NCI-H524 treated with DMSO at 0.1 percent for 48 hours (cell line): ENCODE data around the gene SLX4IP.
"Not testable (repeated sequence)": the region's sequence is repeated elsewhere in the genome, so short reads cannot be mapped to it uniquely, and the experiment has no call there.

ENCODE experiments used
- DNase-seq: peaks from one replicate; lab custom pipeline; 2025; lab: John Stamatoyannopoulos, UW

SLX4IP gene

DNA sequence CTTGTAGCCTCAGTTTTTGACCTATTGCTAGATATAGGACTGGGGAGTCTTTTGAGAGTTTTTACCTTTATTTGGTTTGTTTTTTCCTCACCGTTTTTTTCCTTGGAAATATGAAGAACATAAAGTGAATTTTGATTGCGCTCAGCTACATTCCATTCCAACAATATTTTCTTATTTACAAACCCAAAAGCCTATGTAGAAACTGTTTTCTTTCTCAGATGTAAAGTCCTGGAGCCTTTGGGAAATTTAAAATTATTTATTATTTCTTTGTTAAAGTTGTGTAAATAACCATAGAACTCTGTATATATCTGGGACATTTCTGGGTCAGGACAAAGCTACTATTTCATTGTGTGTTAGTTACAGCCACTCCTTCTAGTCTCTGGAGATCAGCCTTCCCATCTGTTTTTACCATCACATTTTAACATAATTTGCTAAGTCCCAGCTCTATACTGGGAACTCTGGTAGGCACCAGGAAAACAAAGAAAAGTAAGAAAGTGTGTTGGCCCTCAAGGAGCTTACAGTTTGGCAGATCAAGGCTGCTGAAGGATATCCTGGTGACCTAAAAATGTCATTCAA lies 169.8 kb downstream of the SLX4IP start:
- no peak for DNase-seq

- DNase-seq, result no peak
These were observed 170.6 kb downstream of the SLX4IP start for GRCh38 chr20:10605547-10606195.

- no peak for DNase-seq
These were observed 174.2 kb downstream of the SLX4IP start for GRCh38 chr20:10609276-10609675.

- no peak for DNase-seq
These were observed 174.7 kb downstream of the SLX4IP start for GRCh38 chr20:10609770-10610169.

DNA sequence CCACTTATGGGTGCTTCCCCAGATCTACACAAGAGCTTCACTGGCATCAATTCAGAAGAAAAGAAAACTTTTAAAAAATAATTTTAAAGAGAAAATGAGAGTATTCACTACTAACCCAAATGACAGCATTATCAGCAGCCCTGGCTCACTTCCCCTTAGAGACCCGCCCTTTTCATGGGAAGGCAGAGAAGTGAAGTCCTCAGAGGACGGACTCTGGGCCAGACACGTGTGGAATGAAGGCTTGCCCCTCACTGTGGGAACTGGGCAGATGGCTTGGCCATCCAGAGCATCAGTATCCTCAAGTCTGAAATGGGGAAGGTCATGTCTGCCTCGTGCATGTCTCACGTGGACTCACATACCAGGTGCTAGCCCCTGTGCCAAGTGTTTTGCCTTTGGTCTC lies 175.1 kb downstream of the SLX4IP start:
- DNase-seq, result no peak

DNA sequence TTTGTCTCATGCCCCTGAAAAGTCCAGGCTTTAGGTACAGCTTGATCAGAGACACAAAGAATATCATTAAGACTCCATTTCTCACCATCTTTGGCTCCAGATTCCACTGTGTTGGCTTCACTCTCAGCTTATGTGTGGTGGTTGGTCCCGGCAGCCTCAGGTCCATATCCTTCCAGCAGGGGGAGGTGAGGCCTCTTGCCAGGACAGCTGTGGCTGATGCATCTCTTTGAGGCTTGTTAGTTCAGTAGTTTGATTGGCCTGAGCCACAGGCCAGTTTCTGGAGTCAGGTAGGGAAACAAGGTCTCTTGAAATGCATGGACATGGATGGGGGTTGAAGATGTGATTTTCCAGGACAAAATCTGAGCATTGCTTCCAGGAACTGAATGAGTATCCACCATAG lies 176.3 kb downstream of the SLX4IP start:
- DNase-seq, result no peak

DNA sequence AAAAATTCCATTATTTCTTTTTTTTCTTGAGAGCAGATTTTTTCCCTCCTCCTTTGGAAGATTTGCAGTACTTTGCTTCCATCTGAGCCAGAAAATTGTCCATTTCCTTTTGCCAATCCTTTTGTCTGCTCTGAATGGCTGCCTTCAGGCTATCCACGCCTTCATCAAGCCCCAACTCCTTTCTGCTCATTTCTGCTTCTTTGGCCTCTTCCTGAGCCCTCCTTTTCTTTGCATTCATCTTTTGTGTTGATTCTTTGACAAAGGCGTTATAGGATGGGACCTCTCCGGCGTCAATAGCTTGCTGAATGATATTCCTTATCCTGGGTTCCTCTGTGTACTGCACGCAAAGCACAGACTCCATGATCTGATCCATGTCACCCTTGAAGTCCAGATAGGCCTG lies 178.3 kb downstream of the SLX4IP start:
- not testable (repeated sequence) for DNase-seq

GRCh38 chr20:10613911-10614310 lies 178.8 kb downstream of the SLX4IP start:
- DNase-seq, result no peak

DNA sequence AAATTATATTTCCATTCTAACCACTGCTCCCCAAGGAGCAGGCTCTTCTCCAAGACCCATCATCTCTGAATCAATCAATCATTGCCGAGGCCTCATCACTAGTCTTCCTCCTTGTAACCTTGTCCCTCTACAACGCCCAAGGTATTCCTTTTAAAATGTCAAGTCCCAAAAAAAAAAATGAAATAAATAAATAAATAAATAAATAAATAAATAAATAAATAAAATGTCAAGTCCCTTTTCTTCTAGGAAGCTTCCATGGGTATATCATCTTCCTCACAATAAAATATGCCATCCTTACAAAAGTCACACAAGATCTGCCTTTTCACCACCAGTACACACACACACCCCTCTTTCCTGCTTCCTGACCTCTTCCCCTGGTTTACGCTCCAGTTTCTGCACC lies 181.1 kb downstream of the SLX4IP start:
- no peak for DNase-seq

- DNase-seq, result not testable (repeated sequence)
These were observed 182.5 kb downstream of the SLX4IP start for GRCh38 chr20:10617549-10618133.

DNA sequence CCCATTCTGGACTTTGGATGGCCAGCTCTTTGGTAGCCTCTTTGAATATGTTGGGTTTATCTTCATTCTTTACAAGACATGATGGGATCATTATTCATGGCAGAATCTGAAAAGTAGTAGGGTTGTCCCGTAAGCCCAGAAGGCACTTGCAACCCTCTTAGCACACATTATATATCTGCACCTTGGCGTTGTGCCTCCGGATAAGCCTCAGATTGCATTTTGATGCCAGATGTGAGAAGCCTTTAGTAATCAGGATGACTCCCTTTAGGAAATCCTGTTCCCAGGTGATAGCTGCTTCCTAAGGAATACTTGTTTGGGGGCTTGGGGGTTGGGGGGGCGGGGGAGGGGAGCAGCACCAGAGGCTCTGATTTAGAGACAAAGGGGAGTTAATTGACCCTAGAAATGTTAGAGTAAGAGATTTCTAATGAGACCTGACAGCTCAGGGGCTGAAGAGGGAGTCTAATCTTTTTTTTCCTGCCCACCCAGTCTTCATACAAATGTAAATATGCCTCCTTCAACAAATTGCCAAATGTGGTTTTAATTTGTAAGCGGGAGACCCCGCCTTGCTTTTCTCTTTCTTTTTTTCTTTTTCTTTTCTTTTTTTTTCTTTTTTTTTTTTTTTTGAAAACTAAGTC lies 183.6 kb downstream of the SLX4IP start:
- no peak for DNase-seq

- no peak for DNase-seq
These were observed 184.3 kb downstream of the SLX4IP start for GRCh38 chr20:10619427-10619826.

GRCh38 chr20:10621149-10621548 lies 186.0 kb downstream of the SLX4IP start:
- DNase-seq, result no peak

DNA sequence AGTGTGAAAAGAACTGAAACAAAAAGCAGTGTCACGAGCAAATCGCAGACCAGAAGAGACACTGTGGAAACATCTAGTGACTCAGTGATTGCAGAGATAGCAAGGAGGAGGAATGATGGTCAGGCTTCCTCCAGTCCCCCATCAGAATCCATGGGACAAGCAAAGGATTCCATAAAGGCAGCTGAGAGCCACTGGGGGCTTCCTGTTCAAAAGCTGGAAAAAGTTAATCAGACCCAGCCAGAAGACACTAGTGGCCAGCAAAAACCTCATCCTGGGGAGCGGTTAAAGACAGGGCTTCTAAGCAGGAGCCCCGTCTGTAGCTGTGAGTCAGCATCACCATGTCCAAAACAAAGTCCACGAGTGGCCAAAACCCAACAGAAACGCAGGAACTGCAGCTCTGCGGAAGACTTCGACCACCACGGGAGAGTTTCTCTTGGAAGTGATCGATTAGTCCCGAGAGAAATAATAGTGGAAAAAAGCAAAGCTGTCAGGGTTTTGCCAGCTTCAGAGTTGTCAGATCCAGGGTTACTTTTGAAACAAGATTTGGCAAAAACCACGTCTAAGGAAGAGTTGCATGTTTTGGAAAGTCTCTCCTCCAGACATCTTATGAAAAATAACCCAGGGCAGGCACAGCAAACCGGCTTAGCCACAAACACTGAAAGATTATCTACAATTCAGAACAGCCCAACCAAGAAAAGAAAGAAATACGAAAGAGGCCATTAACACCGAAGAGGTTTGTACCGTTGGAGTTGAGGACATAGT lies 187.7 kb downstream of the SLX4IP start:
- no peak for DNase-seq

GRCh38 chr20:10625641-10626040 lies 190.5 kb downstream of the SLX4IP start:
- DNase-seq, result no peak

- DNase-seq, result no peak
These were observed 191.8 kb downstream of the SLX4IP start for GRCh38 chr20:10626896-10627295.

DNA sequence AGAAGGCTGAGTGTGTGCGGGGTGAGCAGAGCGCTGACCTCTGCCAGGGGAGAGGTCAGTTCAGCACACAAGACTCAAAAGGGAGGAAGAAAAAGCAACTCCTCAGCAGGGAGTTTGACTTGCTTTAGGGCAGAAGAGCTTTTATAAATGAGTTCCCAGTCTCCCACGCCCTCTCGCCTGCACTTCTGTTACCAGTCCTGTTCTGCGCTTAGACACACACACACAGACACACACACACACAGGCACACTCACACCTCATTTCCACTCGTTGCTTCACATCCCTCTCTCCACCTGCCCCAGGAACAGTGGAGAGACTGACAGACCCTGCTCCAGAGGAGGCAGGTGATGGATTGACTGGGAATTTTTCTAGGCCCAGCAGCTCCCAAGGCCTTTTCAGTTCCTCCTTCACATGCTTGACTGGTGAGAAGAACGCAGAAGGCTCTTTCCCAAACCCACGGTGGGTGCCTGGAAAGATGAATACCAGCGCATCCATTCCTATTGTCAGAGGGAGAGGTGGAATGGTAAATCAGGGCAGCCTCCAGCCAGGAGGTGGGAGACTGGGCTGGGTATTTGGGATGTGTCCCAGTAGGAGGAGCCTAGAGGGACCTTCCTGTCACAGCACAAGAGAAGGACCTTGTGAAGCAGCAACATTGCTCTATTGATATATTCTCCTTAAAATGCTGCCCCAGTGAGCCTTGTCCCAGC lies 195.0 kb downstream of the SLX4IP start:
- no peak for DNase-seq

DNA sequence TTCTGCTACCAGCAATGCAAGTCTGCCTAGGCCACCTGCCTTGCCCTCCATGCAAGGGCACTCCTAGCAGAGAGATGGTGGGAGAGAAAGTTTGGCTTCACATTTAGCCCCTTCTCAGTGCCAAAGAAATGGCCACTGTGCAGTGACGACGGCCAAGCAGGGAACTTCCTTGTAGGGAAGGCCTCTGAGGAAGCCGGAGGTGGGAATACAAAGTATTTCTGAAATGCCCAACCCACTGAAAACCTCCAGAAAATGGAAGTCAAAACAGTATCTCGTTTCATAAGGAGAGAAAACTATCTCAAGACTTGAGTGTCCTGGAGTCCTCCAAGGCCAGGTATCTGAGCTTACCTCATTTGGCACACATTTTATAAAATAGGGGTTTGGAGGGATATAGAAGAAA lies 196.0 kb downstream of the SLX4IP start:
- DNase-seq, result no peak

- DNase-seq, result no peak
These were observed 197.8 kb downstream of the SLX4IP start for GRCh38 chr20:10632721-10633509.

DNA sequence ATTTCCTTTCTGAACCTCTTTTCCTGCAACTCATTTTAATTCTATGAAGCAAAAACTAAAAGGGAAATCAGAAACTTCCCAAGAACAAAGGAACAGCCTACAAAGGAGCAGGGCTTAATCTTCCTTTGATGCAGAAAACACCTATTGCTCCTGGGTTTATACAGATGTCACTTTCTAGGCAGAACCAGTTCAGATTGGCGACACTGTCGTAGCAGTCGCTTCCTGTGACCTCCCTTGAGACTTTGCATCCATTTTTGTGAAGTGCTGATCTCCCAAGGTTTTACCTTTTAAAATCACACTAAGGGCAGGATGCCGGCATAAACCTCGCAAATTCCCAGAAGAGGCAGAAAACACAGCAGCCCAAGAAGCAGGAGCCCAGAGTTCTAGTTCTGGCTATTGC lies 198.6 kb downstream of the SLX4IP start:
- no peak for DNase-seq

DNA sequence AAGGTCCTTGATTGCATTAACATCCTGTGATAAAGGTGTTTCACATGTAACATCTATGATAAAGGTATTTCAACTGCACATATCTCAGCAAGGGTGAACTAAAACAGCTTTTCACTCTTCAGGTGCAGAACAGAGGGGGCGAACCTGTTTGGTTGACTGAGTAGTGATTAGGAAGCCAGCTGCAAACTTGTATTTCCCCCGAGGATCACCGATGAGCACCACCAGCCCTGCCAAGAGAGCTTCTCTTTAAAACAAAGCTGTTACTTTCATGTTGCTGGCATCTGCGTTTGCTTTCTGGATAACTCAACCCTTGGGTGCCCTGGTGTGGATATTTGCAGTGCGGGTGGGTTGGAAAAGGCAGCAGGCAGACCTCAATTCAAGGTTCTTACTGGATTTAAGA lies 199.1 kb downstream of the SLX4IP start:
- DNase-seq, result no peak
